ENCODE measurements around the gene MYH7B. TPM values are rescaled to one million over a fixed set of nuclear protein-coding genes. Genes with fewer than 3 reads are reported as not detected.

Gene MYH7B
- total RNA-seq, 2 donors from 2014 or later = 24.4 to 34.9 TPM

DNA sequence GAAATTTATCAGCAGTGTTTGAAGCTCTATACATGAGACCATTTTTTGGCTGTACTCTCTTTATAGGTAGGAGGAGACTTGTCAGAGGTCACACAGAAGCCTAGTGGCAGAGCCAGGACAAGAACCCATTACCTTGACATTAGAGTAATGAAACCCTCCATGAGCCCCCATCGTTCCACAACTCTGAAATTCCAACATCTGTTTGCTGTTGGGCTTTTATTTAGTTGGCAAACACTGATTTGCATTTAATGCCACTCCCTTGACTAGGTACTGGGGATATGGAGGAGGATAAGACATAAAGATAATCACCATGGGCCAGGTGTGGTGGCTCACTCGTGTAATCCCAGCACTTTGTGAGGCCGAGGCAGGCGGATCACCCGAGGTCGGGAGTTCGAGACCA, 1.7 kb upstream of the MYH7B start:
- H3K4me3 ChIP-seq = no peak overlapping the region
- no peak for DNase-seq (ENCODE audit: low spot score)
- peaks cover 0 to 13% of the 10 kb centered on the region in 2 donors for H3K4me1 ChIP-seq
- H3K27me3 ChIP-seq = no peaks in the 10 kb centered on the region
- TF ChIP-seq, protein P1, sequence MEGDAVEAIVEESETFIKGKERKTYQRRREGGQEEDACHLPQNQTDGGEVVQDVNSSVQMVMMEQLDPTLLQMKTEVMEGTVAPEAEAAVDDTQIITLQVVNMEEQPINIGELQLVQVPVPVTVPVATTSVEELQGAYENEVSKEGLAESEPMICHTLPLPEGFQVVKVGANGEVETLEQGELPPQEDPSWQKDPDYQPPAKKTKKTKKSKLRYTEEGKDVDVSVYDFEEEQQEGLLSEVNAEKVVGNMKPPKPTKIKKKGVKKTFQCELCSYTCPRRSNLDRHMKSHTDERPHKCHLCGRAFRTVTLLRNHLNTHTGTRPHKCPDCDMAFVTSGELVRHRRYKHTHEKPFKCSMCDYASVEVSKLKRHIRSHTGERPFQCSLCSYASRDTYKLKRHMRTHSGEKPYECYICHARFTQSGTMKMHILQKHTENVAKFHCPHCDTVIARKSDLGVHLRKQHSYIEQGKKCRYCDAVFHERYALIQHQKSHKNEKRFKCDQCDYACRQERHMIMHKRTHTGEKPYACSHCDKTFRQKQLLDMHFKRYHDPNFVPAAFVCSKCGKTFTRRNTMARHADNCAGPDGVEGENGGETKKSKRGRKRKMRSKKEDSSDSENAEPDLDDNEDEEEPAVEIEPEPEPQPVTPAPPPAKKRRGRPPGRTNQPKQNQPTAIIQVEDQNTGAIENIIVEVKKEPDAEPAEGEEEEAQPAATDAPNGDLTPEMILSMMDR (IDR thresholded peaks at IDR 0.05) = no peak
- H3K36me3 ChIP-seq = peaks cover 4% of the 10 kb centered on the region
- H3K27ac ChIP-seq = peak overlapping the region; percentile 94 to 95
- H3K9me3 ChIP-seq = no peaks in the 10 kb centered on the region

DNA sequence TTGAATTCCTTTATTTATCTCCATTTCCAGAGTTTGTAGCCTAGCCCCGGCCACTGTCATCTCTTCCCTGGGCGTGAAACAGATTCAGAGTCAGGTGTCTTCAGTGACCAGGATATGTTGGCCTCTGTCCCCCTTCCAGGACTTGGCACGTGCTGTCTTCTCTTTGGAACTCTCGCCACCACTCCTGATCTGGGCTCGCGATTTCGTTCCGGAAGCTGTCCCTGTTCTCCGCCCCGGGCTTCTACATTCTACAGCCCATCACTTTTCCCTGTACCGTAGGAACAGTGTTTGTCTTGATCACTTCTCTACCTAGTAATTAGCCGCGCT, 801 bp upstream of the MYH7B start:
- no peaks in the 10 kb centered on the region for H3K27me3 ChIP-seq
- peak overlapping the region; percentile 94 to 95 for H3K27ac ChIP-seq
- H3K36me3 ChIP-seq = no peaks in the 10 kb centered on the region
- H3K9me3 ChIP-seq = no peaks in the 10 kb centered on the region
- H3K4me3 ChIP-seq = peak overlapping the region; percentile 67 to 70
- peaks cover 0 to 13% of the 10 kb centered on the region in 2 donors for H3K4me1 ChIP-seq
- DNase-seq (ENCODE audit: low spot score) = peak; percentile 66
- TF ChIP-seq, protein P1 (IDR thresholded peaks at IDR 0.05) = no peak

DNA sequence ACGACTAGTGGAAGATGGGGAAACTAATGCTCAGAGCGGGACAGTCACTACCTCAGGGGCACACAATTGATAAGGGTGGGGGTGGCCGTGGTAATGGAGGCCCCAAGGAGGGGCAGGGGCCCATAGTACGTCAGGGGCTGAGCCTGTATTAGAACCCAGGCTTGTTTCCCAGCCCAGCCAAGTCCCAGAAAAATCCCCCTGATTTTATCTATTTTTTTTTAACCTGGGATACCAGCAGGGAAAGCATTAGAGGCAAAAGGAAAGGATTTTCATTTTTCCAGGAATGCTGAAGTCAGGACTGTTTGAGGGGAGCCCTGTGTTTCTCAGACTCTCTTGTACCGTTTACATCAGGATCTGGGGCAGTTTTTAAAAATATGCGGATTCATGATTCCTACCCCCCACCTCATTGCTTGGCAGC, 382 bp downstream of the MYH7B start:
- Histone ChIP-seq H3K4me3 (peak overlapping the region; percentile 67 to 70), H3K36me3 (no peaks in the 10 kb centered on the region), H3K27me3 (no peaks in the 10 kb centered on the region), H3K9me3 (no peaks in the 10 kb centered on the region), H3K27ac (peak overlapping the region; percentile 94 to 95), H3K4me1 (peaks cover 0 to 13% of the 10 kb centered on the region in 2 donors)
- TF ChIP-seq, protein P1 (IDR thresholded peaks at IDR 0.05) = peak; percentile 9 to 16
- no peak for DNase-seq (ENCODE audit: low spot score)

DNA sequence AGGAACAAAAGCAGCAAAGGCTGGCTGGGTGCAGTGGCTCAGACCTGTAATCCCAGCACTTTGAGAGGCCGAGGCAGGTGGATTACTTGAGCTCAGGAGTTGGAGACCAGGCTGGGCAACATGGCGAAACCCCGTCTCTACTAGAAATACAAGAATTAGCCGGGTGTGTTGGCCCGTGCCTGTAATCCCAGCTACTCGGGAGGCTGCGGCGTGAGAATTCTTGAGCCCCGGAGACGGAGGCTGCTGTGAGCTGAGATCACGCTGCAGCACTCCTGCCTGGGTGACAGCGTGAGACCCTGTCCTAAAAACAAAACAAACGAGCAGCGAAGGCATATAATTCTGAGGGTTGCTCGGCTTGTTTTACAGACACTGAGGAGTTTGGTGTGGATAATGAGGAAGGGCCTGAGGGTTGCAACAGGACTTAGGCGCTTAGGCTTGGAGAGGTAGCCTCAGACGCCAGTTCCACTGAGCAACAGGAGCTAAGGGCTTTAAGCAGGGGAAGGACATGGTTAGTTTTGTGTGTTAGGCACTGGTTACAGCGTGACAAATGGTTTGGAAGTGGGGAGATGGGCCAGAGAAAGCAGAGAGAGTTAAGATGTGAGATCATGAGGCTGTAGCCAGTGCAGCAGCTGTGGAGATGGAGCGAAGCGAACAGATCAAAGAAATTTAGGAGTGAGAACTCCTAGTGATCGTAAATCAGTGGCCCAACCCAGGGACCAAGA, 1.2 kb downstream of the MYH7B start:
- H3K27me3 ChIP-seq = no peaks in the 10 kb centered on the region
- peaks cover 0 to 13% of the 10 kb centered on the region in 2 donors for H3K4me1 ChIP-seq
- no peak for DNase-seq (ENCODE audit: low spot score)
- no peak overlapping the region for H3K27ac ChIP-seq
- H3K4me3 ChIP-seq = no peak overlapping the region
- H3K9me3 ChIP-seq = no peaks in the 10 kb centered on the region
- TF ChIP-seq, protein P1 (IDR thresholded peaks at IDR 0.05) = no peak
- no peaks in the 10 kb centered on the region for H3K36me3 ChIP-seq

DNA sequence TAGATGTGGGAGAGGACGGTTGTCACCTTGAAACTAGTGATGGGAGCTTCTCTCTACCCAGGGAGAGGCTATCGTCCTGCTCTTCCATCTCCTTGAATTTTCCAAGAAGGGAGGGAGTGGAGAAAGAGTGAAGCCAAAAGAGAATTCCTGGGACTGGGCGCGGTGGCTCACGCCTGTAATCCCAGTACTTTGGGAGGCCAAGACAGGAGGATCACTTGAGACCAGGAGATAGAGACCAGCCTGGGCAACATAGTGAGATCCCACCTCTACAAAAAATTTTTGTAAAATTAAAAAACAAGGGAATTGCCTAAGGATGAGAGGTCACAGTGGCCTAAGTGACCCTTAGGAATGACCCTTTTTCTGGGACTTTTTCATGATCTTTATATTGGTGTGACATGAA, 8.8 kb downstream of the MYH7B start:
- Histone ChIP-seq H3K27me3 (no peaks in the 10 kb centered on the region), H3K36me3 (no peaks in the 10 kb centered on the region), H3K9me3 (no peaks in the 10 kb centered on the region), H3K27ac (no peak overlapping the region), H3K4me3 (no peak overlapping the region), H3K4me1 (peaks cover 0 to 12% of the 10 kb centered on the region in 2 donors)
- no peak for DNase-seq (ENCODE audit: low spot score)
- TF ChIP-seq, protein P1 (IDR thresholded peaks at IDR 0.05) = no peak

DNA sequence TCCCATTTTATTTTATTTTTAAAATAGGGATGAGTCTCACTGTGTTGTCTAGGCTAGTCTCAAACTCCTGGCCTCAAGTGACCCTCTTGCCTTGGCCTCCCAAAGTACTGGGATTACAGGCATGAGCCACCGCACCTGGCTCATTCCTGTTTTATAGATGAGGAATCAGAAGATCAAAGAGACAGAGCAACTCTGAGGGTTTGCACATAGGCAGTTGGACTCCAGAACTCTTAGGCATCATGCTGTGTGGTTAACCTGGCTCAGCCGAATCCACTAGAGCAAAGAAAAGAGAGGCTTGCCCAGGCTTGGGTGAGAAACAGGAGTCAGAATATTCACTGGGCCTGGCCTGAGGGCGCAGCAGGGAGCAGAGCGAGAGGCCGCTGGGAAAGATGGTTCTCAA, 9.4 kb downstream of the MYH7B start:
- Histone ChIP-seq H3K36me3 (no peaks in the 10 kb centered on the region), H3K4me1 (peaks cover 0 to 14% of the 10 kb centered on the region in 2 donors), H3K4me3 (no peak overlapping the region), H3K27ac (no peak overlapping the region), H3K9me3 (no peaks in the 10 kb centered on the region), H3K27me3 (no peaks in the 10 kb centered on the region)
- DNase-seq (ENCODE audit: low spot score) = no peak
- TF ChIP-seq, protein P1 (IDR thresholded peaks at IDR 0.05) = no peak

All from right atrium auricular region (tissue), 2 donors.